GM12891 (cell line): ENCODE measurements around the gene GPATCH8.

Experiments
- POLR2A ChIP-seq: IDR thresholded peaks from 2 replicates; pipeline ENCODE4 v1.6.1; 2011; ENCODE audit warnings: low read depth, low read length, control low read depth
- POLR2AphosphoS5 ChIP-seq: IDR thresholded peaks from 2 replicates; pipeline ENCODE4 v1.6.1; 2011; ENCODE audit warnings: low read depth, low read length, control low read depth

DNA sequence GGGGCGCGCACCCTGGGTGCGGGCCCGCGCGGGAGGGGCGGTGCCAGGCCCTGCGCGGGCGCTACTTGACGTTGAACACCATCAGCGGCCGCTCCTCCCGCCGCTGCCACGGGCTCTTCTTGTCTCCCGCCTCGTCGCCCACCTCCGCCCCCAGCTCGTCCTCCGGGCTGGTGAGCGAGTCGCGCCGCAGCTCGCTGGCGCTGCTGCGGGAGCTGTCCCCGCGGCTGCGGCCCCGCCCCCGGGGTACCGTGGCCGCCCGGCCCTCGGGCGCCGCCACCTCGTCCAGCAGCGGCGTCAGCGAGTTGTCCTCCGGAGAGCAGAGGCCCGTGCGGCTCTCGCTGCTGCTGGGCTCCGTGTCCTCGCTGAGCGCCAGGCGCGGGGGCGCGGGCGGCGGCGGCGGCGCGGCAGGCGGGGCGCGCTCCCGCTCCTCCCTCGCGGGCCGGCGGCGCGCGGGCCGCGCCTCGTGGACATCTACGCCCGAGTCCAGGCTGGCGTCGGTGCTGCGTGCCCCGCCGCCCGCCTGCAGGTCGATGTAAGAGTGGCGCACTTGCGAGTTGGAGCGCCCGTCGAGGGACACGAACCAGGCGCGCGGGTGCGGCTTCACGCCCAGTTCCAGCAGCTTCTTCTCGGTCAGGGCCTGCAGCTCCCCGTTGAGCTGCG, 149.4 kb downstream of the GPATCH8 start:
- no peak for TF ChIP-seq POLR2AphosphoS5
- TF ChIP-seq POLR2A, result no peak
